GM12878 (cell line): ENCODE data around the gene WNT8A. TPM values are rescaled to one million over a fixed set of nuclear protein-coding genes. Genes with fewer than 3 reads are reported as not detected.

Experiments
- ATAC-seq: fragments of 200-7000 bp; cut with Tn5 transposase; 3 replicates; pipeline ENCODE4 v1.9.1; 2020; ENCODE audit warnings: mild to moderate bottlenecking, moderate library complexity
- BruUV-seq: library from RNA; stranded (reverse); fragments of 400-500 nt; replicated peaks from 2 replicates; lab custom pipeline; 2021; lab: Mats Ljungman, UMichigan
- CTCF ChIA-PET: fragments of 300-600 bp; sonication (Branson Sonifier 250); formaldehyde crosslinking; extraction: SDS; loops from one replicate; lab custom pipeline; 2021; ENCODE audit warnings: inconsistent platforms; lab: Yijun Ruan, JAX
- POLR2A ChIA-PET: fragments of 350-600 bp; formaldehyde crosslinking; extraction: SDS; loops from one replicate; lab custom pipeline; 2021; ENCODE audit warnings: inconsistent platforms; lab: Charles Lee
- RAD21 ChIA-PET: fragments of 300-600 bp; sonication (Branson Sonifier 250); formaldehyde crosslinking; loops from one replicate; lab custom pipeline; 2023; ENCODE audit warnings: antibody characterized with exemption; ENCODE audit not compliant: unreplicated experiment; lab: Charles Lee
- SMC1A ChIA-PET: fragments of 300-600 bp; sonication (Branson Sonifier 250); formaldehyde crosslinking; loops from one replicate; lab custom pipeline; 2023; ENCODE audit not compliant: unreplicated experiment, uncharacterized antibody; lab: Charles Lee
- DNase-seq: peaks from one replicate; pipeline ENCODE4 v3.0.0-alpha.2; 2011; ENCODE audit warnings: low read depth, low spot score
- FAIRE-seq: peaks from 3 replicates; lab custom pipeline; 2011; peaks lifted over from hg19 to GRCh38; lab: Jason Lieb, UNC
- H2AFZ ChIP-seq: 2 replicates; pipeline ENCODE4 v1.6.0; 2011; ENCODE audit warnings: low read depth, low read length, control low read depth; ENCODE audit not compliant: control insufficient read depth
- H3K27ac ChIP-seq: 2 replicates; pipeline ENCODE4 v1.5.1; 2011; ENCODE audit warnings: control low read depth; ENCODE audit not compliant: control insufficient read depth, insufficient read depth
- H3K27me3 ChIP-seq, 2 experiments: replicated peaks in 1 of 2; 2 replicates each; pipeline versions ENCODE4 v1.6.0 to v1.6.1; 2011; ENCODE audit warnings: low read length in 1 of 2; ENCODE audit not compliant: control insufficient read depth in 2 of 2, insufficient read depth in 2 of 2
- H3K36me3 ChIP-seq, 2 experiments: 2 replicates each; pipeline ENCODE4 v1.5.1; 2011; ENCODE audit warnings: low read length in 1 of 2; ENCODE audit not compliant: control insufficient read depth in 2 of 2, insufficient read depth in 2 of 2
- H3K4me1 ChIP-seq: 2 replicates; pipeline ENCODE4 v1.6.1; 2011; ENCODE audit warnings: mild to moderate bottlenecking, low read length, moderate library complexity, mixed read lengths; ENCODE audit not compliant: control insufficient read depth, insufficient read depth
- H3K4me2 ChIP-seq: 2 replicates; pipeline ENCODE4 v1.6.0; 2011; ENCODE audit warnings: control low read depth; ENCODE audit not compliant: control insufficient read depth, insufficient read depth
- H3K4me3 ChIP-seq: fragments of 200-600 bp; sonication (generic); 2 replicates; pipeline ENCODE4 v1.5.1; 2016
- H3K79me2 ChIP-seq: 2 replicates; pipeline ENCODE4 v1.6.0; 2011; ENCODE audit warnings: low read length; ENCODE audit not compliant: control insufficient read depth, insufficient read depth
- H3K9ac ChIP-seq: 2 replicates; pipeline ENCODE4 v1.8.0; 2011; ENCODE audit warnings: low read length, control low read depth, mixed read lengths; ENCODE audit not compliant: control insufficient read depth, insufficient read depth
- H3K9me3 ChIP-seq: replicated peaks from 3 replicates; pipeline ENCODE4 v1.5.1; 2011; ENCODE audit warnings: mild to moderate bottlenecking, low read length; ENCODE audit not compliant: control insufficient read depth, insufficient read depth
- H4K20me1 ChIP-seq: 2 replicates; pipeline ENCODE4 v1.6.0; 2011; ENCODE audit not compliant: control insufficient read depth, insufficient read depth
- CBX5 ChIP-seq: sonication (generic); IDR thresholded peaks from 2 replicates; pipeline ENCODE4 v1.6.1; 2016; ENCODE audit warnings: low read depth, moderate library complexity, mild to moderate bottlenecking, inconsistent platforms
- ESRRA ChIP-seq: IDR thresholded peaks from 2 replicates; pipeline ENCODE4 v1.6.1; 2012; ENCODE audit warnings: mild to moderate bottlenecking, low read length, improper control_type of control experiment
- IKZF1 ChIP-seq: fragments of 450-650 bp; conservative IDR thresholded peaks from 2 replicates; pipeline ENCODE4 v1.6.1; 2017; ENCODE audit warnings: antibody characterized with exemption, mild to moderate bottlenecking
- IKZF2 ChIP-seq, 2 experiments: fragments of 450-650 bp; IDR thresholded peaks; 2 replicates each; pipeline ENCODE4 v1.6.1; 2017; ENCODE audit warnings: mild to moderate bottlenecking in 2 of 2, moderate library complexity in 2 of 2
- RAD51 ChIP-seq: fragments of 450-650 bp; IDR thresholded peaks from 2 replicates; pipeline ENCODE4 v1.6.1; 2016; ENCODE audit warnings: moderate library complexity, mild to moderate bottlenecking, inconsistent platforms
- YY1 ChIP-seq: IDR thresholded peaks from 2 replicates; pipeline ENCODE4 v1.6.1; 2011; ENCODE audit warnings: low read depth, mild to moderate bottlenecking, low read length
- WGBS: methylation state at CpG from one replicate; pipeline ENCODE4 v1.1.6; 2016; ENCODE audit warnings: low lambda C conversion rate; ENCODE audit not compliant: insufficient replicate concordance, insufficient coverage; ENCODE audit errors: missing lambda C conversion rate; 5-methylcytosine and 5-hydroxymethylcytosine counted together
- in situ Hi-C: fragments of 300-500 bp; cut with MboI; formaldehyde crosslinking; loops from 9 replicates; pipeline ENCODE4 v1.14.3; 2018; ENCODE audit warnings: mixed read lengths
- intact Hi-C: fragments of 100-400 bp; cut with micrococcal nuclease; formaldehyde crosslinking; loops from one replicate; pipeline ENCODE4 v1.14.2; 2022; ENCODE audit not compliant: unreplicated experiment
- polyA plus RNA-seq, 11 experiments: library from polyadenylated mRNA; depleted of rRNA in 4 of 11; unstranded in 6 of 11; stranded (reverse) in 5 of 11; fragments of >200 nt; fragmentation: Nextera tagmentation in 4 of 11; fragmentation: Illumina TruSeq in 1 of 11; extraction: Ambion mirVana in 4 of 11; extraction: Trizol in 1 of 11; gene quantifications; 1 replicate in 1 of 11; 2 replicates in 10 of 11; pipeline versions ENCODE4 v1.2.1 to v1.2.3, GENCODE V29; 2011 to 2016; ENCODE audit warnings: inconsistent platforms in 2 of 11, missing spikeins in 2 of 11, low read depth in 1 of 11
- total RNA-seq, 4 experiments: library from RNA; depleted of rRNA in 3 of 4; stranded (reverse); fragments of >200 nt in 3 of 4; fragmentation: Illumina TruSeq in 1 of 4; extraction: Trizol in 1 of 4; gene quantifications; 2 replicates each; pipeline versions ENCODE4 v1.2.1 to v1.2.3, GENCODE V29; 2013 to 2021
- TF ChIP-seq, protein P1 (sequence below): fragments of 450-650 bp; formaldehyde crosslinking; IDR thresholded peaks from 2 replicates; pipeline ENCODE4 v1.4.0; 2020; ENCODE audit warnings: mild to moderate bottlenecking, moderate library complexity
- TF ChIP-seq, protein P2 (sequence below): fragments of 150-350 bp; IDR thresholded peaks from 2 replicates; pipeline ENCODE4 v1.6.1; 2014; ENCODE audit warnings: mild to moderate bottlenecking, low read depth, low read length
- TF ChIP-seq, protein P3 (sequence below): fragments of 450-650 bp; IDR thresholded peaks from 2 replicates; pipeline ENCODE4 v1.6.1; 2016; ENCODE audit warnings: mild to moderate bottlenecking
- TF ChIP-seq, protein P4 (sequence below): fragments of 450-650 bp; IDR thresholded peaks from 2 replicates; pipeline ENCODE4 v1.6.1; 2016; ENCODE audit warnings: mild to moderate bottlenecking

WNT8A gene
- total and polyA plus RNA-seq, 10 of the 15 experiments (the other 5 are each of a cell fraction or from before 2014, with no cell fraction given) = not detected

DNA sequence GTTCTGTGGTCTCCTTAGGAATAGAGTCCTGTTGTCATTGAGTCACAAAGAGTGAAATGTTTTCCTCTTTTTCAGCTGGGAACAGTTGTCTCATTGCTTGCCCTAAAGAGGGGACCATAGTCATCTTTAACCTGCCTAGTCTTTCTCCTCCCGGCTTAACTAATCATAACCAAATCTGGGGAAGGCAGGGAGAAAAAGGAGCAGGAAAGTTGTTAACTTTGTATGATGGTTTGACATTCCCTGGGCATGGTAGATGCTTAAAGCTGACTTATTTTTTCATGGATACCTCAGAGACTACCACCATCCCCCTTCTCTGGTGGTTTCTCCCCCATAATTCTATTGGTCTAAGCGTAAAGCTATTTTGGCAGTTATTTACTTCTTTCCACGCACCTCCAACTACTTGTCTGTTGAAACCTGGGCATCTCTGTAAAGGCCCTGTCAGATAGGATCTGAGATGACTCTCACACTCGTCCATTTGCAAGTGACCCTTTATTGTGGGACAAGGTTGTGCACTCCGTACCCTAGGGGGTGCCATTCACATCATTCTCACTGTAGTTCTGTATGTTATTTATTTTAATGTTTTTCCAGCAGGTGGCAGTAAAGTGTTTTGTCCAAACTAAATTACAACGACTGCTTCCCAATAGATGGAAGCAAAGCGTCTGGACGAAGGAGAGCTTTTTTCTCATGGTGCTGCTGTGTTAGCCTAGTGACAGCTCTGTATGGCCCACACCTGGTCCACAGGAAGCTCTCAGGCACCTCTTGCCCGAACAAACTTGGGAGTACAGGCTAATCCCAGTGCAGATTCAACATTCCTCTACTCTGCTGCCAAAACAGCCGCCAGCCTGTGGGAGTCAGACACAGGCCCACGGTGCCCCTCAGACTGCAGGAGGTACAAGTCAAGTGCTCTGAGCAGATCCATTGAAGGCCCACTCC, 48.0 kb upstream of the WNT8A start:
- H3K27ac ChIP-seq = no peak overlapping the region
- H3K9me3 ChIP-seq = no peaks in the 10 kb centered on the region
- SMC1A ChIA-PET = interaction anchor here (0.7 to 10.4 kb wide), 15 partner anchors 9 to 285 kb away, joined by 3 to 207 read pairs (median 7); no protein-coding TSS in a partner anchor
- no peak overlapping the region for H3K4me3 ChIP-seq
- intact Hi-C loops = loop anchor here (1.0 to 10.0 kb wide), 4 partner anchors 32 to 411 kb away; partner anchors contain the start of gene KDM3B
- H3K4me2 ChIP-seq = no peak overlapping the region
- WGBS = 16% methylated on average over 11 of the region's 11 CpGs
- no peaks in the 10 kb centered on the region for H3K27me3 ChIP-seq
- POLR2A ChIA-PET = interaction anchor here (0.5 to 1.0 kb wide), 4 partner anchors 33 to 667 kb away, joined by 3 to 7 read pairs (median 4); no protein-coding TSS in a partner anchor
- no peak overlapping the region for H3K9ac ChIP-seq
- ATAC-seq (peak; percentile 56), FAIRE-seq (peak; percentile 71), DNase-seq (peak; percentile 63)
- H2AFZ ChIP-seq = peak overlapping the region; percentile 65
- RAD21 ChIA-PET = interaction anchor here (0.8 to 5.0 kb wide), 13 partner anchors 8 to 284 kb away, joined by 3 to 60 read pairs (median 4); partner anchors contain the start of gene PKD2L2
- peaks cover 22% of the 10 kb centered on the region for H3K4me1 ChIP-seq
- no peaks in the 10 kb centered on the region for H4K20me1 ChIP-seq
- in situ Hi-C loops = no loop called here
- H3K36me3 ChIP-seq = no peaks in the 10 kb centered on the region
- BruUV-seq = no TSS peak
- H3K79me2 ChIP-seq = peaks cover 24% of the 10 kb centered on the region
- CTCF ChIA-PET = interaction anchor here (0.5 to 8.8 kb wide), 38 partner anchors 8 to 335 kb away, joined by 3 to 398 read pairs (median 5); partner anchors contain the start of genes KLHL3, NME5 and PKD2L2
- TF ChIP-seq CBX5 (0 out of 2 replicates have a peak, but pooled peaks have one; percentile 23), YY1 (peak; percentile 54; the same call in 1 of the 2 replicates), RAD51 (0 out of 2 replicates have a peak, but pooled peaks have one; percentile 19), IKZF2 (IDR thresholded peaks at IDR 0.05) (peak in 1 of 2 experiments; percentile 52; a peak in 2 of 4 replicates), IKZF1 (0 out of 2 replicates have a peak, but pooled peaks have one; percentile 13), ESRRA (0 out of 2 replicates have a peak, but pooled peaks have one; percentile 36)
- TF ChIP-seq, protein P1, sequence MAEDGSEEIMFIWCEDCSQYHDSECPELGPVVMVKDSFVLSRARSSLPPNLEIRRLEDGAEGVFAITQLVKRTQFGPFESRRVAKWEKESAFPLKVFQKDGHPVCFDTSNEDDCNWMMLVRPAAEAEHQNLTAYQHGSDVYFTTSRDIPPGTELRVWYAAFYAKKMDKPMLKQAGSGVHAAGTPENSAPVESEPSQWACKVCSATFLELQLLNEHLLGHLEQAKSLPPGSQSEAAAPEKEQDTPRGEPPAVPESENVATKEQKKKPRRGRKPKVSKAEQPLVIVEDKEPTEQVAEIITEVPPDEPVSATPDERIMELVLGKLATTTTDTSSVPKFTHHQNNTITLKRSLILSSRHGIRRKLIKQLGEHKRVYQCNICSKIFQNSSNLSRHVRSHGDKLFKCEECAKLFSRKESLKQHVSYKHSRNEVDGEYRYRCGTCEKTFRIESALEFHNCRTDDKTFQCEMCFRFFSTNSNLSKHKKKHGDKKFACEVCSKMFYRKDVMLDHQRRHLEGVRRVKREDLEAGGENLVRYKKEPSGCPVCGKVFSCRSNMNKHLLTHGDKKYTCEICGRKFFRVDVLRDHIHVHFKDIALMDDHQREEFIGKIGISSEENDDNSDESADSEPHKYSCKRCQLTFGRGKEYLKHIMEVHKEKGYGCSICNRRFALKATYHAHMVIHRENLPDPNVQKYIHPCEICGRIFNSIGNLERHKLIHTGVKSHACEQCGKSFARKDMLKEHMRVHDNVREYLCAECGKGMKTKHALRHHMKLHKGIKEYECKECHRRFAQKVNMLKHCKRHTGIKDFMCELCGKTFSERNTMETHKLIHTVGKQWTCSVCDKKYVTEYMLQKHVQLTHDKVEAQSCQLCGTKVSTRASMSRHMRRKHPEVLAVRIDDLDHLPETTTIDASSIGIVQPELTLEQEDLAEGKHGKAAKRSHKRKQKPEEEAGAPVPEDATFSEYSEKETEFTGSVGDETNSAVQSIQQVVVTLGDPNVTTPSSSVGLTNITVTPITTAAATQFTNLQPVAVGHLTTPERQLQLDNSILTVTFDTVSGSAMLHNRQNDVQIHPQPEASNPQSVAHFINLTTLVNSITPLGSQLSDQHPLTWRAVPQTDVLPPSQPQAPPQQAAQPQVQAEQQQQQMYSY = no peak
- TF ChIP-seq, protein P2, sequence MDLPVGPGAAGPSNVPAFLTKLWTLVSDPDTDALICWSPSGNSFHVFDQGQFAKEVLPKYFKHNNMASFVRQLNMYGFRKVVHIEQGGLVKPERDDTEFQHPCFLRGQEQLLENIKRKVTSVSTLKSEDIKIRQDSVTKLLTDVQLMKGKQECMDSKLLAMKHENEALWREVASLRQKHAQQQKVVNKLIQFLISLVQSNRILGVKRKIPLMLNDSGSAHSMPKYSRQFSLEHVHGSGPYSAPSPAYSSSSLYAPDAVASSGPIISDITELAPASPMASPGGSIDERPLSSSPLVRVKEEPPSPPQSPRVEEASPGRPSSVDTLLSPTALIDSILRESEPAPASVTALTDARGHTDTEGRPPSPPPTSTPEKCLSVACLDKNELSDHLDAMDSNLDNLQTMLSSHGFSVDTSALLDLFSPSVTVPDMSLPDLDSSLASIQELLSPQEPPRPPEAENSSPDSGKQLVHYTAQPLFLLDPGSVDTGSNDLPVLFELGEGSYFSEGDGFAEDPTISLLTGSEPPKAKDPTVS = peak; percentile 69; the same call in 1 of the 2 replicates
- TF ChIP-seq, protein P3, sequence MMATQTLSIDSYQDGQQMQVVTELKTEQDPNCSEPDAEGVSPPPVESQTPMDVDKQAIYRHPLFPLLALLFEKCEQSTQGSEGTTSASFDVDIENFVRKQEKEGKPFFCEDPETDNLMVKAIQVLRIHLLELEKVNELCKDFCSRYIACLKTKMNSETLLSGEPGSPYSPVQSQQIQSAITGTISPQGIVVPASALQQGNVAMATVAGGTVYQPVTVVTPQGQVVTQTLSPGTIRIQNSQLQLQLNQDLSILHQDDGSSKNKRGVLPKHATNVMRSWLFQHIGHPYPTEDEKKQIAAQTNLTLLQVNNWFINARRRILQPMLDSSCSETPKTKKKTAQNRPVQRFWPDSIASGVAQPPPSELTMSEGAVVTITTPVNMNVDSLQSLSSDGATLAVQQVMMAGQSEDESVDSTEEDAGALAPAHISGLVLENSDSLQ = peak; percentile 71
- TF ChIP-seq, protein P4, sequence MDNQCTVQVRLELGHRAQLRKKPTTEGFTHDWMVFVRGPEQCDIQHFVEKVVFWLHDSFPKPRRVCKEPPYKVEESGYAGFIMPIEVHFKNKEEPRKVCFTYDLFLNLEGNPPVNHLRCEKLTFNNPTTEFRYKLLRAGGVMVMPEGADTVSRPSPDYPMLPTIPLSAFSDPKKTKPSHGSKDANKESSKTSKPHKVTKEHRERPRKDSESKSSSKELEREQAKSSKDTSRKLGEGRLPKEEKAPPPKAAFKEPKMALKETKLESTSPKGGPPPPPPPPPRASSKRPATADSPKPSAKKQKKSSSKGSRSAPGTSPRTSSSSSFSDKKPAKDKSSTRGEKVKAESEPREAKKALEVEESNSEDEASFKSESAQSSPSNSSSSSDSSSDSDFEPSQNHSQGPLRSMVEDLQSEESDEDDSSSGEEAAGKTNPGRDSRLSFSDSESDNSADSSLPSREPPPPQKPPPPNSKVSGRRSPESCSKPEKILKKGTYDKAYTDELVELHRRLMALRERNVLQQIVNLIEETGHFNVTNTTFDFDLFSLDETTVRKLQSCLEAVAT = no peak
